ENCODE data around the gene FAU.
A peak's percentile ranks its signal among the peaks of the same experiment; 100 is the strongest.
"Not testable (repeated sequence)": the region's sequence is repeated elsewhere in the genome, so short reads cannot be mapped to it uniquely, and the experiment has no call there.

Gene FAU

GRCh38 chr11:65121865-65122696 is at the start of gene FAU, which contains the start of gene MRPL49:
TSS of gene FAU (minus strand) at chr11:65122134. CDS start at chr11:65121813, 321 bp downstream.
TSS of gene MRPL49 (plus strand) at chr11:65122321. CDS start at chr11:65122347, 26 bp downstream.
- DNase-seq, result peak; percentile 86 to 96

GRCh38 chr11:65170058-65170534 is 48.2 kb upstream of the FAU start, which contains the start of gene SPDYC:
TSS of gene SPDYC (plus strand) at chr11:65170233. CDS start at chr11:65171358, 1,125 bp downstream.
- no peak for DNase-seq

GRCh38 chr11:65169164-65169641 is 47.3 kb upstream of the FAU start:
- DNase-seq, result no peak

DNA sequence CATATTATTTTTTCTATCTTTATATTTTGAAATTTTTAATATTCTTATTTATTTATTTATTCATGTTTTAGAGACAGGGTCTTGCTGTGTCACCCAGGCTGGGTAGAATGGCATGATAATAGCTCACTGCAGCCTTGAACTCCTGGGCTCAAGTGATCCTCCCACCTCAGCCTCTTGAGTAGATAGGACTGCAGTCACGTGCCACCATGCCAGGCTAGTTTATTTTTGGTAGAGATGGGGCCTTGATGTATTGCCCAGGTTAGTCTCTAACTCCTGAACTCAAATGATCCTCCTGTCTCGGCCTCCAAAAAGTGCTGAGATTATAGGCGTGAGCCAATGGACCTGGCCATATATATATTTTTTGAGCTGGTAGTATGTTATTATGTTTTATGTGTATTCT is 45.7 kb upstream of the FAU start:
- no peak for DNase-seq

- no peak for DNase-seq
Measured at GRCh38 chr11:65166893-65167292, 45.0 kb upstream of the FAU start.

- DNase-seq, result no peak
Measured at GRCh38 chr11:65165410-65166317, 43.7 kb upstream of the FAU start.

GRCh38 chr11:65163684-65164083 is 41.8 kb upstream of the FAU start:
- DNase-seq, result no peak

- DNase-seq, result no peak
Measured at GRCh38 chr11:65160643-65161042, 38.7 kb upstream of the FAU start.

GRCh38 chr11:65159012-65159411 is 37.1 kb upstream of the FAU start:
- no peak for DNase-seq

DNA sequence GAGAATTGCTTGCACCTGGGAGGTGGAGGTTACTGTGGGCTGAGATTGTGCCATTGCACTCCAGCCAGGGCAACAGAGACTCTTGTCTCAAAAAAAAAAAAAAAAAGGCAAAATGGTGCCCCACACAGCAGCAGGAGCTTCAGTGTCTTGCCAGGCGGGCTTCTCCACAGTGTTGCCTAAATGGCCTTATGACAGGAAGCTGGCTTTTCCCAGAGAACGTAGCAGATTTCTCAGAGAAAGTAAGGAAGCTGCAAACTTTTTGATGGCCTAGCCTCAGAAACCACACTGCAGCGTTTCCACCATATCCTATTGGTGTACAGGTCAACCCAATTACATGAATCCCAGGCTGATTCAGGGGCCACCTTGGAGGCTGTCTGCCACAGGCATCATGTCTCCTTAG is 35.4 kb upstream of the FAU start:
- no peak for DNase-seq

GRCh38 chr11:65156926-65157325 is 35.0 kb upstream of the FAU start:
- no peak for DNase-seq

DNA sequence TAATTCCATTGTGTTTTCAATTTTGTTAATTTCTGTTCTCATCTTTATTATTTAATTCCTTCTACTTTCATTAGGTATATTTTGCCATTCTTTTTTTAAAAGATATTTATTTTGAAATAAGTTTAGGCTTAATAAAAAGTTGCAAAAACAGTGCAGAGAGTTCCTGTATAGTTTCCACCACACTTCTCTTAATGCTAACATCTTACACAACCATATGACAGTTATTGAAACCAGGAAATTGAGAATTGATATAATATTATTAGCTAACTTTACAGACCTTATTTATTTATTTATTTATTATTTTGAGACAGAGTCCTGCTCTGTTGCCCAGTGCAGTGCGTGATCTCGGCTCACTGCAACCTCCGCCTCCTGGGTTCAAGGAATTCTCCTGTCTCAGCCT is 34.3 kb upstream of the FAU start:
- no peak for DNase-seq

DNA sequence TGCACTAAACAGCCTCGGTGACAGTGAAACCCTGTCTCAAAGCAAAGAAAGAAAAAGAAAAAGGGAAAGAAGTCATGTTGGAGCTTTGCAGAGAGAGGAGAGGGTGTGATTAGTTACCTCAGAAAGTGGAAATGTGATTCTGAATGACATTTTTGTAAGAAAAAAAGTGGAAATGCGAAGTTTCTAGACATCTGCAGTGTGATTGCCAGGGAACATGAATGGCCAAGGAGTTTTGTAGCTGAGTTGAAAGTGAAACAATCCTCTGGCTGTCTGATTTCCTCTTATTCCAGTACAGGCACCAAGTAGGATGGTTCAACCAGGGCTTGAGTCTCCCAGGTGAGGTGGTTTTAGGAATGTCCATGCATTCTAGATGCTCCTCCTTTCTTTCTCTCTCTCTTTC is 30.2 kb upstream of the FAU start:
- no peak for DNase-seq

DNA sequence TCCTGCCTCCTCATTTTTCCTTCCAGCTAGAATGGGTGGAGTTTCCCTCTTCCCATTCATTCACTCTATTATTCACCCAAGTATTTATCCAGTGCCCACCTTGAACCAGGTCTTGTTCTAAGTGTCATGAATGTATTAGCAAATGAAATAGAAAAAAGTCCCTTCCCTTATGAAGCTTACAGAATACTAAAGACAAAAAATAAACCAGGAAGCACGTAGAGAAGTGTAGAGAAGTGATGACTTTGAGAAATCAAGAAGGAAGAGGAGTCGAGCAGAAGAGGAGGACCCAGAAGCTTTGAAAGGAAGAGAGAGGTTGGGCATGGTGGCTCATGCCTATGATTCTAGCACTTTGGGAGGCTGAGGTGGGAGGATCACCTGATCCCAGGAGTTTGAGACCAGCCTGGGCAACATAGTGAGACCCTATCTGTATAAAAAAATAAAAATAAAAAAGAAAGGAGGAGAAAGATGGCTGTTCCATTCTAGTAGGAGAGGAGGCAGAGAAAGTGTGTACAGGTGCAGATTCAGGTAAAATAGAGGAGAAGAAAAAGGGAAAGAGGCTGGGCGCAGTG is 29.5 kb upstream of the FAU start:
- DNase-seq, result no peak

GRCh38 chr11:65150509-65151299 is 28.8 kb upstream of the FAU start:
- peak; percentile 64 to 83 for DNase-seq

GRCh38 chr11:65150131-65150508 is 28.2 kb upstream of the FAU start:
- DNase-seq, result not testable (repeated sequence)

- no peak for DNase-seq
Measured at GRCh38 chr11:65148657-65149056, 26.7 kb upstream of the FAU start.

GRCh38 chr11:65147352-65148075 is 25.6 kb upstream of the FAU start:
- DNase-seq, result no peak

DNA sequence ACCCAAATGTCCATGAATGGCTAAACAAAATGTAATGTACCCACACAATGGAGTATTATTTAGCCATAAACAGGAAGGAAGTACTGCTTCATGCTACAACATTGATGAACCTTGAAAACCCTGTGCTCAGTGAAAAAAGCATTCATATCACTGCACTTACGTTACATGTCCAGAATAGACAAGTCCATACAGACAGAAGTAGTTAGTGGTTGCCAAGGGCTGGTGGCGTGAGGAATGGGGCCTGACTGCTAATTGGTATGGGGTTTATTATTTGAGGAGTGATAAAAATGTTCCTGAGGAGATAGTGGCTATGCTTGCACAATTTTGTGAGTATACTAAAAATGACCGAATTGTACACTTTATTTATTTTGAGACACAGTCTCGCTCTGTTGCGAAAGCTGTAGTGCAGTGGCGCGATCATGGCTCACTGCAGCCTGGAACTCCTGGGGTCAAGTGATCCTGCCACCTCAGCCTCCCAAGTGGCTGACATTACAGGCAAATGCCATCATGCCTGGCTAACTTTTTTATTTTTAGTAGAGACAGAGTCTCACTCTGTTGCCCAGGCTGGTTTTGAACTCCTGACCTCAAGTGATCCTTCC is 20.1 kb upstream of the FAU start:
- no peak for DNase-seq

DNA sequence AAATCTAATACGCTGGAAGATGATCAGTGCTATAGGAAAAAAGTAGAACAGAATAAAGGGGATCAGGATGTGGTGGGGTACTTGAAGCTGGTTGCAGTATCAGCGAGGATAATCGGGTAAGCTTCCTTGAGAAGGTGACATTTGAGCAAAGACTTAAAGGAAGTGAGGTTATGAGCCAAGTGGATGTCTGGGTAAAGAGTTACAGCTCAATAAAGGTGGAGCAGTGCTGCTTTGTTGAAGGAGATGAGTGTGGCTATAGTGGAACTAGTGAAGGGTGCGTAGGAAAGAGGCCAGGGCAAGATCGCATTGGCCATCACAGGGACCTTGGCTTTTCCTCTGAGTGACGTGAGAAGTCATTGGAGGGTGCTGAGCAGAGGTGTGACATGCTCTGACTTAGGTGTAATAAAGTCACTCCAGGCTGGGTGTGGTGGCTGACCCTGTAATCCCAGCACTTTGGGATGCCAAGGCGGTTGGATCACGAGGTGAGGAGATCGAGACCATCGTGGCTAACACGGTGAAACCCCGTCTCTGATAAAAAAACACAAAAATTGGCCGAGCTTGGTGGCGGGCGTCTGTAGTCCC is 14.7 kb upstream of the FAU start:
- no peak for DNase-seq

Measured in SW 1271 (cell line).